Glutamatergic neuron (in vitro differentiated cells): ENCODE results near the gene UGT2B15. TPM values are rescaled to one million over a fixed set of nuclear protein-coding genes. Genes with fewer than 3 reads are reported as not detected.
"Not testable (repeated sequence)": the region's sequence is repeated elsewhere in the genome, so short reads cannot be mapped to it uniquely, and the experiment has no call there.

Source experiments
- DNase-seq: peaks from one replicate; pipeline ENCODE4 v3.0.0; 2022
- H3K27ac Mint-ChIP-seq: one replicate; pipeline ENCODE4 v1.8.0; 2020; ENCODE audit warnings: mild to moderate bottlenecking, mixed read lengths, inconsistent platforms; ENCODE audit not compliant: unreplicated experiment
- H3K27me3 Mint-ChIP-seq: one replicate; pipeline ENCODE4 v1.8.0; 2020; ENCODE audit warnings: mild to moderate bottlenecking, moderate library complexity, mixed read lengths, inconsistent platforms; ENCODE audit not compliant: unreplicated experiment
- H3K36me3 Mint-ChIP-seq: one replicate; pipeline ENCODE4 v1.8.0; 2020; ENCODE audit warnings: mild to moderate bottlenecking, mixed read lengths, inconsistent platforms; ENCODE audit not compliant: unreplicated experiment
- H3K4me1 Mint-ChIP-seq: one replicate; pipeline ENCODE4 v1.8.0; 2020; ENCODE audit warnings: mild to moderate bottlenecking, low read depth, mixed read lengths, inconsistent platforms; ENCODE audit not compliant: unreplicated experiment
- H3K4me3 Mint-ChIP-seq: one replicate; pipeline ENCODE4 v1.8.0; 2020; ENCODE audit warnings: mild to moderate bottlenecking, mixed read lengths, inconsistent platforms; ENCODE audit not compliant: unreplicated experiment
- H3K9me3 Mint-ChIP-seq: one replicate; pipeline ENCODE4 v1.8.0; 2020; ENCODE audit warnings: mild to moderate bottlenecking, moderate library complexity, mixed read lengths, inconsistent platforms; ENCODE audit not compliant: unreplicated experiment
- total RNA-seq: library from RNA; stranded (reverse); fragmentation: NEBNext Ultra II Directional; extraction: Animal tissue kit (Norgen Biotek cat#: 25700); gene quantifications from one replicate; pipeline ENCODE4 v1.2.1, GENCODE V29; 2021; ENCODE audit not compliant: unreplicated experiment
- TF ChIP-seq, protein P1 (sequence below): fragments of 200-600 bp; sonication (generic); IDR thresholded peaks from one replicate; pipeline ENCODE4 v1.5.0; 2021; ENCODE audit not compliant: partially characterized antibody, unreplicated experiment

The UGT2B15 gene
- total RNA-seq, 1 donor from 2014 or later: not detected

DNA sequence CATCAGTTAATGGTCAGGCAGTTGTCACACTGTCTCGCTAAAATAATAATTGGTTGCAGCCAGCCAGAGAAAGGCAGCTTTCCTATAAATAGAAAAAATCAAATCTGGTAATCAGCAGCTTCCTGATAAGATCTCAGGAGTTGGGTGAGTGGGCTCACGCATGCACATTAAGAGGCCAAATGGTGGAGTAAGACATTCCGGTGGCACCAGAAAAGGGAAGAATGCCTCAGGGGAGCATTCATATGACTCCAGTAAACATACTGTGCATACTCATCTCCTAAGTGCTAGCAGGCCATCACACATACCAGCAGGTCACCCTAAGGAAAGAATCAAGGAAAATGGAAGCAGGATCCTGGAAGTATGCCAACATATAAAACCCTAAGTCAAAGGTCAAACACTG, 40.1 kb downstream of the UGT2B15 start:
- no peak overlapping the region for H3K27ac Mint-ChIP-seq
- no peak for DNase-seq
- H3K4me1 Mint-ChIP-seq: peaks cover 11% of the 10 kb centered on the region
- H3K4me3 Mint-ChIP-seq: peak overlapping the region; percentile 2
- no peaks in the 10 kb centered on the region for H3K9me3 Mint-ChIP-seq
- TF ChIP-seq, protein P1, sequence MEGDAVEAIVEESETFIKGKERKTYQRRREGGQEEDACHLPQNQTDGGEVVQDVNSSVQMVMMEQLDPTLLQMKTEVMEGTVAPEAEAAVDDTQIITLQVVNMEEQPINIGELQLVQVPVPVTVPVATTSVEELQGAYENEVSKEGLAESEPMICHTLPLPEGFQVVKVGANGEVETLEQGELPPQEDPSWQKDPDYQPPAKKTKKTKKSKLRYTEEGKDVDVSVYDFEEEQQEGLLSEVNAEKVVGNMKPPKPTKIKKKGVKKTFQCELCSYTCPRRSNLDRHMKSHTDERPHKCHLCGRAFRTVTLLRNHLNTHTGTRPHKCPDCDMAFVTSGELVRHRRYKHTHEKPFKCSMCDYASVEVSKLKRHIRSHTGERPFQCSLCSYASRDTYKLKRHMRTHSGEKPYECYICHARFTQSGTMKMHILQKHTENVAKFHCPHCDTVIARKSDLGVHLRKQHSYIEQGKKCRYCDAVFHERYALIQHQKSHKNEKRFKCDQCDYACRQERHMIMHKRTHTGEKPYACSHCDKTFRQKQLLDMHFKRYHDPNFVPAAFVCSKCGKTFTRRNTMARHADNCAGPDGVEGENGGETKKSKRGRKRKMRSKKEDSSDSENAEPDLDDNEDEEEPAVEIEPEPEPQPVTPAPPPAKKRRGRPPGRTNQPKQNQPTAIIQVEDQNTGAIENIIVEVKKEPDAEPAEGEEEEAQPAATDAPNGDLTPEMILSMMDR: no peak
- no peaks in the 10 kb centered on the region for H3K36me3 Mint-ChIP-seq
- no peaks in the 10 kb centered on the region for H3K27me3 Mint-ChIP-seq

DNA sequence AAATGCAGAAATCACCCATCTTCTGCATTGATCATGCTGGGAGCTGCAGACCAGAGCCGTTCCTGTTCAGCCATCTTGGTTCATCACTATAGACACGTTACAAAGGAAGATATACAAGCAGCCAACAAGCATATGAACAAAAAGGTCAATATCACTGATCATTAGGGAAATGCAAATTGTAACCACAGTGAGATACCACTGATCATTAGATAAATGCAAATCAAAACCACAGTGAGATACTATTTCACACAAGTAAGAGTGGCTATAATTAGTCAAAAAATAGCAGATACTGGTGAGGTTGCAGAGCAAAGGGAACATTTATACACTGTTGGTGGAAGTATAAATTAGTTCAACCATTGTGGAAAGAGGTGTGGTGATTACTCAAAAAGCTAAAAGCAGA, 47.7 kb downstream of the UGT2B15 start:
- H3K4me1 Mint-ChIP-seq, H3K27me3 Mint-ChIP-seq: not testable (repeated sequence)

DNA sequence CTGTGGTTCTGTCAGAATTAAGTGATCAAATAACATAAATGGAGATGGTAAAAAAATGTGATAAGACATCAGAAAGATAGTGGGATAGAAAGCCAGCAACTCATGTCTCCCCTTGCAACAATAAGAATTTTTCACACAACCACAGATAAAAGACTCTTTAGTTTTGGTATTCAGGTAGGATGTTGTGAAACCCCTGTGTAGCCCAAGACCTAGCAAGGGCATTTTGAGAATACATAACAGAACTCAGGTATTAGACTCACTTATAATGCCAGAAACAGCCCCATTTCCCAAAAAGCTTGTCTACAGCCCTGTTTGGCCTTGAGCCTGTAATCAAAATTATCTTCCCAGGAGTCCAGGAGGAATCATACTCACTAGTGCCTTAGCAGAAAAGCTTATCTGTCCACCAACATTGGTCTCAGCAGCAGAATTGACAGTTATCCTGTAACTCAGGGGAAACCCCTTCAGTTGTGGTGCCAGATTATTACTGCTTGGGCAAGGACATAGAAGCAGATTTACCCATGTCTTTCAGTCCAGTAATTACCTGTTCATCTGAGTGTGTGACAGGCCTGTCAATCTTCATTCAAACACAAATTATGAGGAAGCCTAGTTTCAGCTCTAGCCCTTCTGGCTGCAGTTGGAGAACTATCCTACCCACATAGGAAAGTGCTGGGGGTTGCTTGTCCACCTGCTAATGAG, 53.3 kb downstream of the UGT2B15 start:
- Mint-ChIP-seq H3K4me1 (no peaks in the 10 kb centered on the region), H3K27me3 (peaks cover 3% of the 10 kb centered on the region), H3K9me3 (peaks cover 2% of the 10 kb centered on the region), H3K4me3 (no peak overlapping the region), H3K36me3 (peaks cover 5% of the 10 kb centered on the region), H3K27ac (no peak overlapping the region)
- no peak for DNase-seq
- TF ChIP-seq, protein P1: no peak

More for the DNA sequence above, 47.7 kb downstream of the UGT2B15 start:
- not testable (repeated sequence) for H3K27ac Mint-ChIP-seq, H3K4me3 Mint-ChIP-seq, DNase-seq, H3K36me3 Mint-ChIP-seq, H3K9me3 Mint-ChIP-seq

DNA sequence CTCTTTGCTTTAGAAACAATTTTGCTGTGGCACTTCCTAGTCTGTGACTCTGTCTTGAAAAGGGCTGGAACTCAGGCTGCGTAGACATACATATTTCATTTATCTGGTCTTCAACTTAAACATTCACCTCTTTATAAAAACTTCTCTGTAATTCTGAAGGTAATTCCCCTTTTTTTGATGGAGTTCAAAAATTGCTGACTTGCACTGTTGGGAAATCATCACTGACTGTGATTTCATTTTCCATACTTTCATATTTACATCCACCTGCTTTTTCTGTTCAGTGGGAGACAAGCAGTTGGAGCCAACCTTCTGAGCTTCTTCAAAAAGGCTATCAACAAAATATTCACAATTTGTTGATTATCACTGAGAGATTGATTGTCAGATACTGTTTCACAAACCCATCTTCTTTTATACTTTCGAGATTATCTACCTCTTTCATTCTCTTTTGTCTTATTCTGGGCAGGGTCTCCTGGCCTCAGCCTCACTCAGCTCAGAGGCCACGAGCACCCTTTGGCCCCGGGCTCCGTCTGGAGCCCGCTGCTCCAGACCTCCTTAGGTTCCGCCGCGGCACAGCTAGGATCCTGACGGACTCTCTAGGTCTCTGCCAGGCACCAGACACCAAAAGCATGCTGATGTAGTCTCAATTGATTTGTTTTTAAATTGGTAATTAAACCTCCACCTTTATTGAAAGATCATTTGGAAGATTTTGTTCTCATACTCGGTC, 54.6 kb downstream of the UGT2B15 start:
- no peak for DNase-seq
- Mint-ChIP-seq H3K27me3 (peaks cover 3% of the 10 kb centered on the region), H3K27ac (no peak overlapping the region), H3K4me1 (no peaks in the 10 kb centered on the region), H3K4me3 (no peak overlapping the region), H3K9me3 (peaks cover 2% of the 10 kb centered on the region), H3K36me3 (peaks cover 5% of the 10 kb centered on the region)
- TF ChIP-seq, protein P1: no peak

DNA sequence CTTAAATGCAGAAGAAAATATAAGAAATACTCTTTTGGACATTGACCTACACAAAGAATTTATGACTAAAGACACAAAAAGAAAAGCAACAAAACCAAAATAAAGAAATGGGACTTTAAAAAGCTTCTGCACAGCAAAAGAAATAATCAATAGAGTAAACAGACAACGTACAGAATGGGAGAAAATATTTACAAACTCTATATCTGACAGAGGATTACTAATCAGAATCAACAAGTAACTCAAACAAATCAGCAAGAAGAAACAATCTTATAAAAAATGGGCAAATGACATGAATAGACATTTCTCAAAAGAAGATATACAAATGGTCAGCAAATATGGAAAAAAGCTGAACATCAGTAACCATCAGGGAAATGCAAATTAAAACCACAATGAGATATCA, 56.7 kb downstream of the UGT2B15 start:
- TF ChIP-seq, protein P1: no peak
- no peaks in the 10 kb centered on the region for H3K27me3 Mint-ChIP-seq
- H3K4me3 Mint-ChIP-seq: no peak overlapping the region
- no peaks in the 10 kb centered on the region for H3K9me3 Mint-ChIP-seq
- no peaks in the 10 kb centered on the region for H3K4me1 Mint-ChIP-seq
- no peaks in the 10 kb centered on the region for H3K36me3 Mint-ChIP-seq
- no peak for DNase-seq
- no peak overlapping the region for H3K27ac Mint-ChIP-seq
